GM21526 (cell line): ENCODE results near the gene PLXNA2.

ENCODE experiments used
- ATAC-seq: cut with Tn5 transposase; IDR thresholded peaks from one replicate; pipeline ENCODE4 v1.9.1; 2021; ENCODE audit warnings: moderate library complexity; ENCODE audit not compliant: unreplicated experiment, low FRiP score

Gene PLXNA2, protein sequence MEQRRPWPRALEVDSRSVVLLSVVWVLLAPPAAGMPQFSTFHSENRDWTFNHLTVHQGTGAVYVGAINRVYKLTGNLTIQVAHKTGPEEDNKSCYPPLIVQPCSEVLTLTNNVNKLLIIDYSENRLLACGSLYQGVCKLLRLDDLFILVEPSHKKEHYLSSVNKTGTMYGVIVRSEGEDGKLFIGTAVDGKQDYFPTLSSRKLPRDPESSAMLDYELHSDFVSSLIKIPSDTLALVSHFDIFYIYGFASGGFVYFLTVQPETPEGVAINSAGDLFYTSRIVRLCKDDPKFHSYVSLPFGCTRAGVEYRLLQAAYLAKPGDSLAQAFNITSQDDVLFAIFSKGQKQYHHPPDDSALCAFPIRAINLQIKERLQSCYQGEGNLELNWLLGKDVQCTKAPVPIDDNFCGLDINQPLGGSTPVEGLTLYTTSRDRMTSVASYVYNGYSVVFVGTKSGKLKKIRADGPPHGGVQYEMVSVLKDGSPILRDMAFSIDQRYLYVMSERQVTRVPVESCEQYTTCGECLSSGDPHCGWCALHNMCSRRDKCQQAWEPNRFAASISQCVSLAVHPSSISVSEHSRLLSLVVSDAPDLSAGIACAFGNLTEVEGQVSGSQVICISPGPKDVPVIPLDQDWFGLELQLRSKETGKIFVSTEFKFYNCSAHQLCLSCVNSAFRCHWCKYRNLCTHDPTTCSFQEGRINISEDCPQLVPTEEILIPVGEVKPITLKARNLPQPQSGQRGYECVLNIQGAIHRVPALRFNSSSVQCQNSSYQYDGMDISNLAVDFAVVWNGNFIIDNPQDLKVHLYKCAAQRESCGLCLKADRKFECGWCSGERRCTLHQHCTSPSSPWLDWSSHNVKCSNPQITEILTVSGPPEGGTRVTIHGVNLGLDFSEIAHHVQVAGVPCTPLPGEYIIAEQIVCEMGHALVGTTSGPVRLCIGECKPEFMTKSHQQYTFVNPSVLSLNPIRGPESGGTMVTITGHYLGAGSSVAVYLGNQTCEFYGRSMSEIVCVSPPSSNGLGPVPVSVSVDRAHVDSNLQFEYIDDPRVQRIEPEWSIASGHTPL (N-terminal part only)

DNA sequence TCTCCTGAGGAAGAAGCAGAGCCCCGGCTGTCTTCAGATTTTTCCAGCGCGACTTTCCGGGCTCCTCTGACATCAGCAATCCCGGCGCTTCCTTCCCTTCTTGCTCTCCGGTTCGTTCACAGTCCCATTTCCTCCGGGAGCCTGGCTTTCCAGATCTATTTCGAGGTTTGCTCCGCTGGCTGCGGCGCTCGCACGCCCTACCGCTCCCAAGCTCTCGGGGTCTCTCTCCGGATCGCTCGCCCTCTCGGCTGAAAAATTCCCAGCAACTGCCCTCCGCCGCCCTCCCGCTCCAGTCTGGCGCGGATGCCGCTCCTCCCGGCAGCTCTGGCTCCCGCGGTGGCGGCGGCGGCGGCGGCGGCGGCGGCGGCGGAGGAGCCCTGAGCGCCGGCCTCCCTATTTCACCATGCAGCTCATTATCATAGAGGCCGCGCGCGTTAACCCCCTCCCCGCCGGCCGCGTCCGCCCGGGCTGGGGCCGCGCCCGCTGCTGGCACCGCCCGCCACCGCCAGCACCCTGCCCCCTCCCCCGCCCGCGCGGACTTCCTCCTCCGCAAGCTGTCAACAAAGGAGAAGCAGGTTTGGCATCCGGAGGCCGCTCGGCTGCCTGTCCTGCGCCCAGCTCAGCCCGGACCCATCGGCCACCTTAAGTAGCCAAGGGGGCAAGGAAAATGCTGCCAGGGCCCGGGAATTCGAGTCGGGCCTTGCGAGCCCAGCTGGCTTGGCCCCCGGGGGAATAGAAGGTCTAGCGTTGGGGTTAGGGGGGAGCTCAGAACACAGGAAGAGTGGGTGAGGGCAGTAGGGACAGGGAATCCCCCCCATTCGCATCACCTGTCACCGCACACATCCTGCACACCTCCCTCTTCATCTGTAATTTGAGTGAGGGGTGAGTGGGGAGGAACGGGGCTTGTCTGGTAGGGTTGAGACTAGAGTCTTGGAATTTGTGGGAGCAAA, at the start of gene PLXNA2:
Gene PLXNA2 (minus strand): TSS at position 418 of the 950 bp plus-strand sequence. CDS start 26,462 bp downstream, outside the sequence.
- no peak for ATAC-seq

DNA sequence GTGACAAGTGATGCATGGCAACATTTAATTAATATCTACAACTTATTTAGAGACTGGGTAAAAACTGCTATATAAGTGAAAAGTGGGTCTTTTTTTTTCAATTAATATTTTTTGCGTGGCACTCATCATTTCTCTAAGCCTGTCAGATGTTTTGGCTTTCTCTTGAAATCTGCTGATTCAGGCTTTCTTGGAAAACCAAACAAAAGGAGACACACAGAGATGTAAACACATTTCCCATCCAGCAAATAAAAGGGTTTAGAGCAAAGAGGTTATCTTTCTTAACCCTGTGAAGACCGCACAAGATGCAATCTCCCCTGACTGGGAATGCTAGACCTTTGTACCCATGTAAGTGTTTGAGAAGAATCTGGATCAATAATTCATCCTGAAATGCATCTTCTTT, 48.7 kb upstream of the PLXNA2 start:
- ATAC-seq: no peak

DNA sequence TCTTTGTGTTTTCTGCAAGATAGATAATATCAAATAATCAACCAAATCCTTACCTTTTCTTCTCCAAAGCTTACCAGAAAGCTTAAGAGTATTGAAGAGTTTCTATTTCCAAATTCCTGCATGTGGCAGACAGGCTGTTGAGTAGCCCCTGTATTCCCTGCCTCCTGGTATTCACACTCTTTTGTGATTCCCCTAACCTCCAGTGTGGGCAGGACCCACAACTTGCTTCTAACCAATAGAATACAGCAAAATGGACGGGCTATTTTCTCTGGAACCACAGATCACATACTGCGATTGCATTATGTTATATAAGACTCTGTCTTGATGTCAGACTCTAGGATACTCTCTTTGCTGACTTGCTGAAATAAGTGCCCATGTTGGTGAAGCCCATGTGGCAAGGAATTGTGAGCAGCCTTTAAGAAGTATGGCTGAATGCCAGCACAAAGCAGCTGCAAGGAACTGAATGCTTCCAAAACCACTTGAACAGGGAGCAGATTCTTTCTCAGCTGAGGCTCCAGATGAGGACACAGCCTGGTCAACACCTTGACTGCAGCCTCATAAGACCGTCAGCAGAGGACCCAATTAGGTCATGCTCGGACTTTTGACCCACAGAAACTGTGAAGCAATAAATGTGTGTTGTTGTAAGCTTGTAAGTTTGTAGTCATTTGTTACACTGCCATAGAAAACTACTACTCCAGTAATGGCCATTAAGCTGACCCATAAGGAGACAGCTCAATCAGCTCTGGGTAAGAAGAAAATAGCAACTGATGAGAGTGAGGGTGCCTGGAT, 47.9 kb upstream of the PLXNA2 start:
- ATAC-seq: no peak

DNA sequence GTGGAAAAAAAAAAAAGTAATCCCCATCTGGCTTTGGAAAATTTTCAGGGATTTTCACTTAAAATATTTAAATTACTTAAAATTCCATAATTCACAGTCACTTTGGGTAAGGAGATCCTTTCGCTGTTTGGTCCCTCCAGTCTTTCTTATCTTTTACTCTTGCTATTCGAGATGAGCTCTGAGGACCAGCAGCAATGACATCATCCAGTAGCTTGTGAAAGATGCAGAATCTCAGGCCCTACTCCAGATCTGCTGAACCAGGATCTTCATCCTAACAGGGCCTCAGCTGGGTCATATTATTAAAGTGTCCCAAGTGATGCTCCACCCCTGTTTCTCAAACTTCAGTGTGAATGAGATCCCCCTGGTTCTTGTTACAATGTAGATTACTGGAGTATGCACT, 46.9 kb upstream of the PLXNA2 start:
- ATAC-seq: no peak

DNA sequence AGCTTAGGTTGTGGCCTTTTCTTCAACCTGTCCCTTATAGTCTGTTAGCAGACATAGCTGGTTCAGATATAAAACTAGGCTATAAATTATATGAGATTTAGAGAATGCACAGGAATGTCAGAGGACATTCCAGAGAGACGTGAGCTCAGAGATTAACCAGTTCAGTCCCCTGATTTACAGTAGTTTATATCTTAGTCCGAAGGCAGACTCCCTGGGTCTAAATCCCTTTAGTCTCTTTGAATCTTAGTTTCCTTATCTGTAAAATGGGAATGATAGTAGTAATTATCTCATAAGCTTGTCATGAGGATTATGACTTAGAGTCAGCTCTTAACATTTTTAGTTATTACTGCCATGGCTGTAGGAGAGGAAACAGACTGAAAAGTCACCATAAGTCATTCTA, 45.5 kb upstream of the PLXNA2 start:
- ATAC-seq: no peak

DNA sequence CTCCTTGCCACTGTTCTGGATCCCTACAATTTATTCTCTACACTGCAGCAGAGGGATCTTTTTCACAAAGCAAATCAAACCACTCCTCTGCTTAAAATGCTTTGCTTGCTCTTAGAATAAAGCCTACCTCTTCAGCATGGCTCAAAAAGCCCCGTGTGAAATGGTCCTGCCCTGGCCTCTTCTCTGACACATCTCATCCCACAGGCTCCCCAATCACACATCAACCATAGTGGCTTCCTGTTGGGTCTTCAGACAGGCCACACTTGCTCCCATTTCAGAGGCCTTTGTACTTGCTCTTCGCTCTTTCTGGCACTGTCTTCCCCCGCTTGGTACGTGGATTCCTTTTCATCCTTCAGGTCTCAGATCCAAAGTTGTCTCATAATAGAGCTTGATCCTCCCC, 44.3 kb upstream of the PLXNA2 start:
- no peak for ATAC-seq

DNA sequence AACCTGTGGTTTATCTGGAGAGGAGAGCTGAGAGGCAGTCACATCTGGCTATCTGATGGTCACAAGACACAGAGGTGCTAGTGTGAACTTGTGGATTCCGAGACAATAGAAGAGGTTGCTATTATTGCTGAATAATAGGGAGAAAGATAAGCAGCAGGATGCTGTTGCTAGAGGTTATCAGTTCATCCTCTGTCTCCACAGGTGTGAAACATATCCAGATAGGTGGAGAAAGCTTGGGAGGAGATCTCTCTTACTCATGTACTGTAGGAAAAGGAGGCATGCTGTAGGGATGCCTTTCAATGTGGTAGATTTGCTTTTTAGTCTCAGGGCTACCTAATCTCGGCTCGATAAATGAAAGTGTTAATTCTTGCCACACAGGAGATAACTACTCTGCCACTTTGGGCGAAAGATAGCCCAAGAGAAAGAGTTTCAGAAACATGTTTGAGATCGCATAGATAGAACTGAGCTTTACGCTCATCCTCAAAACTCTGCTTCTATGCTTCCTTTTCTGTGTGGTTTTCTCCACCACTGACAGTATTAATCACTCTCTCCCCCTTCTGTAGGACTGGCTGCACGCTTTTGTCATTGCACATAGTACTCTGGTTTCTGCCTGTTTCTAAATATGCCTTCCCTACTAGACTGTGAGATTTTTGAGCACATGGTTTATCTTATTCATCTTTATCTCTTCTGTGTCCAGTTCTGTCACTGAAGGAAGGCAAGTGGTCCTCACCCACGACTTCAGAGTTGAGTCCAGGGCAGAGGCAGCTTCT, 36.7 kb upstream of the PLXNA2 start:
- no peak for ATAC-seq

DNA sequence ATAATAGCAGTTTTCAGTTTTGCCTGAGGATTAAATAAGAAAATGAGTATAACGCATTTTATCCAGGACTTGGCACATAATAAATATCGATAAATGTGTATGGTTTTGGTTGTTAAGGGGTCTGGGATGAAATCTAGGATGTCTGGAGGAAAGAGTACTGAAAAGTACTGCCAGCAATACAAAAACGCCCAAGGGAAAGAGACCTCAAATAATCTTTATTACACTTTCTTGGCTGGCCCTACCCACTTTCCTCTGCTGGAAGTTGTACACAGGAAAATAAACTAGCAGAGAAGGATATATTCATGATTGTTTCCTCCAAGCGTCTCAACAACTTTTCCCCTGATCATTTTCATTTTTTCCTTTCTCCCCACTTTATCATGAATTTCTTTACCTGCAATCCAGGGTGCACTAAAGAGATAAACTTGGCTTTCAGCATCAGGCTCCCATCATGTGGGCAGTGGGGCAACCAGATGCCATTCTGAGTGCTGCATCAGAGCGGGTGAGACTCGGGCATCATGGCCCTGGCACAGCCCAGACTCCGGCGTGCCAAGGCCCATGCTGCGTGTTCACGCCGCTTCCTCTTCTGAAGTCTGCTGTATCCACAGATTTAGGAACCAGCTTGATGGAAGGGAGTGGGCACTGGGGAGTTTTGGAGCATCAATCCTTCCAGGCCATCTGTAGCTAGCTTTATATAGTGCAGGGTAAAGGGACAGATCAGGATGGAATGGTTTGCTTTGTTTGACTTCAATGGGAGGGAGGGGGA, 35.8 kb upstream of the PLXNA2 start:
- no peak for ATAC-seq

DNA sequence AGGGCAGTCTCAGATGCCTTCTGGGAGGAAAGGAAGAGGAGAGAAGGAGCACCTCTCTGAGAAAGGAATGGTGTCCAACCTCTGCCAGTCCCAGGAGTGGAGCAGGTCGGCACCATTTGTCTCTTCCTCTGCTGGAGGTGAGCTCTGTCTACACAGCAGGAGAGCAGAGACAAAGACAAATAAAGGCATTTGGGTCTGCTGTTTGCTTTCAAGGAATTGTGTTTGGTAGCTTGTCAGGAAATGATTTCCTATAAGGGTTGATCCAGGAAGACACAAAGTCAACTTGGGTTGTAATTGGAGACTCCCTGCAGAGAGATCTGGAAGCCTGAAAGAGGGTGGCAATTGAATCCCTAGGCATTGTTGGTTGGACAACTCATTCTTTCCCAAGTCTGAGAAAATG, 34.5 kb upstream of the PLXNA2 start:
- ATAC-seq: no peak

DNA sequence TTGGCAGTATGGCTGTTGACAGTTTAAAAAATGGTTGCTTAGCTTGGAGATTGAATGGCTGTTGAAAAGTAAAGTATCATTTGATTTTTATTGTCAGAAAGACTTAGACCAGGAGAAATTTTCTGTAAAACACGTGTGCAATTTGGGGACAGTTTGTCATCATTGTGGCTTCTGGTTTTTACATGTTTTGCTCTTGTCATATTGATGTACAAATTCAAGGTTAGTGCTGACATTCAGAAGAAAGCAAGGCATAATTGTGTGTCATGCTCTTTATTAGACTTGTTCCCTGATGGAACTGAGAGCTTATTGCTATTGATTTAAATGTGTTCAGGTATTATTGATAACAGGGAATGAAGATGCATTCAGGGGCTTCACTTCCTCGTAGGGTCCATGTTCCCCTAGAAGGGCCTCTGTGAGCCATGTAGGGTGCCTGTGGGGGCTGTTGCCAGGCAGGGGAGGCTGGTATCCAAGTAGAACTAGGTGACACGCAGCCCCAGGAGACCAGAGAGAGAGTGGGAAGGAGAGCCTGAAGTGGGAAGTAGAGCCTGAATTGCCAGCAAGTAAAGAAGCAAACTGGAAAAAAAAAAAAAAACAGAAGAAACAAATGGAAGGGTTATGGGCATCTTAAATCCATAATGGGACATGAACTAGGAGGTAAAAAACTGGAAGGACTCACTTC, 32.7 kb upstream of the PLXNA2 start:
- no peak for ATAC-seq

DNA sequence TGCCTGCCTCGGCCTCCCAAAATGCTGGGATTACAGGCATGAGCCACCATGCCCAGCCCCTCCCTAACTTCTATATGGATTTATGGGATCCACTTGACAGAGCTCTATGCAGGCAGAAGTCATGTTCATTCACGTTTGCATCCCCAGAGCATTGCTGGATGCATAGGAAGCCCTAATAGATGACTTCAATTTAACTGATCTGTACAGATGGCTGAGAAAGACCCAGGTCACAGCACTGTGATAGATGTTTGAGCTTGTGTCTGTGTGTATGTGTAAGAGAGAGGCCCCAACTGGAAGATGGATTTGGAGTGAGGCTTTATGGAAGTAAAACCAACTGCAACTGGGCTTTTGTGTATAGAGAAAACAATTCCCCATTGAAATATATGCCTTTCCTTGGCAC, 30.9 kb upstream of the PLXNA2 start:
- ATAC-seq: no peak

DNA sequence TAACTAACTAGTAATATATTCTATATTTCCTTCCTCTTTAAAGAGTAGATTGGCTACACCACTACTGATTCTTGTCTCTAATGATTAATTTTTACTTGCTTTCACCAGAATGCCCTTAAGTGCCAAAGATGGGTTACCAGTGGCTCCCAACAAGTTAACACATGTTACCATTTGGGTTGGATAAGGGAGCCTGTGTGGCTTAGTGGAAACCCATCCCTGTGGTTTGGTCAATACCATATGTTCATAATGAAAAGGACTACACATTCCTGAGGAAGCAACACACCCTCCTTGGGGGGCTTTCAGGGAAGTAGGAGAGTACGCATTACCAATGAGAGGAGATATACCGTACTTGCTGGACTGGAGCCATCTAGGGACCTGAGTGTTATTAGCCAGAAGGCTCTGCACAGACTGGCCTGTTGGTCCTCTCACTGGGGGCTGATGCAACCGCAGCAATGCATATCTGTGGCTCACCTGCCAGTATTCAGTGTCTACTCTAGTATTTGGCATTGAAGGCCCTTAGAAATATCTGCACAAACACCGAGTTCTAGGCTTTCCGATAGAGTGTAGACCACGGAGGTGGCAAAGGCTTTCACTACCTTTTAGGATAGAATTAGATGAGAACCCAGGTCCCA, 29.3 kb upstream of the PLXNA2 start:
- ATAC-seq: no peak

DNA sequence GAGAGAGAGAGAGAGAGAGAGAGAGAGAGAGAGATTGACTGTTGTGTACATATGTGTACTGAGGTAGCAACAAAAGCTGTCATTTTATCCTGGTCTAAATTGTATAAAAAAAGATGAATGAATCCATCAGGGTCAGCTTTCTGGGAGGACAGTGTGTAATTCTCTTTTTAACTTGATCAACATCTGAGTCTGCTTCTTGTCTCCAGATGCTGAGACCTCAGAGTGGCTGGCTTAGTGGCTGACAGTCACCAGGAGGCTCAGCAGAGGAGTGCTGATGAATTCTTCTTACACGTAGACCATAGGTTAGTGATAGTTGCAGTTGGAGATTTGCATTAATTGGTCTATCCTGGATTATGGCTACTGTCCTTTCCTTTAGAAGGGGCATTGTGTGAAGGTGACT, 28.5 kb upstream of the PLXNA2 start:
- ATAC-seq: no peak

DNA sequence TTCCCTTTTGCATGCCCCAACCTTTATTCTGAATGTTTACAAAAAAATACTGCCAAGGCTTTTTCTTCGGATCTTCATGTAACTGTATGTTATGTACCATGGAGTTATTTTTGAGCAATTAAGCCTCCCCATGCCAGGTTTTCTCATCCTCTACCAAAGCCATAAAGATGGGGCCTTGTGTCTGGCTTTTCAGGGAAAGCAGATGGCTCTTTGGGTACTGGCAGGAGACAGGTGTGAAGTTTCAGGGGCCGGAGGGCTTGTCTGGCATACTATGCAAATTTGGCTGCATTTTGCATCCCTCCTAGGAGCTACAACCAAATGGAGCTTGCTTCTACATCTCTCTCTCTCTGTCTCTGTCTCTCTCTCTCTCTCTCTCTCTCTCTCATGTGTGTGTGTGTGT, 28.1 kb upstream of the PLXNA2 start:
- no peak for ATAC-seq

DNA sequence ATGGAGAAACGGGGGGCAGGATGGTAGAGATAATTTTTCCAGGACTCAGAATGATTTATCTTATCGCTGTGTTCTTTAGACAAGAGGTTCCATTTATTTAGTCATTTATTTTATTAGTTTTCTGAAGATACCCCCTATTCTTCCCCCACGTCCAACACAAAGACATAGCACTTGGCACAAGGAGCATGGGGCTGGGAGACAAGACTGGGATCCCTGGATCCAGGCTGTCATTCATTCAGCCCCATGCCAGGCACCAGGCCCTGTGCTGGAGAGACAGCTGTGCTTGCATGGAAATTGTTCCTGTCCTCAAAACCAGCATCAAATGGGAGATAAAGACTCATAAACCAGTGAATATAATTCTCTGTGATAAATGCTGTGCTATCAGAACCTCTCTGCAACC, 27.1 kb upstream of the PLXNA2 start:
- no peak for ATAC-seq

DNA sequence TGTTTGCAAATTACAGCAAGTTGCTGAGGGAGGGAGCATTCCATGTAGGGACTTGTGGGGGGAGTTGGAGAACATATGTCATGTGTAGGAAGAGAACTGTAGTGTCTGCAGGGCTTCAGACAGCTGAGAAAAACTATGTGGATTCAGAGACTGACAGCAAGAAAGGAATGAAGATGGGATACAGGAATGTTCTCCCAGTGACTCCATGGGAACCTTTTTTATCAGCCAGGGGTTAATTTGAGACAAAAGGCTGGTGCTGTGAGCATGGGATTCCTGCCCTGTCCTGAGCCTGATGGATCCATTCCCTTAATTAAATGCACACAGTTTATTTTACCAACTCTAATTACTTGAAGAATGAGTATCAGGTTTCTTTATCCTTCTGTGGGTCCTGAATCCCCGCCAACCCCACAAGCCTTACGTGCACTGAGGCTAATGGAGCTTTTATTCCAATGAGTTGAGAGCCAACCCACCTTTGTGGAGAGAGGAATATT, 26.5 kb upstream of the PLXNA2 start:
- no peak for ATAC-seq

DNA sequence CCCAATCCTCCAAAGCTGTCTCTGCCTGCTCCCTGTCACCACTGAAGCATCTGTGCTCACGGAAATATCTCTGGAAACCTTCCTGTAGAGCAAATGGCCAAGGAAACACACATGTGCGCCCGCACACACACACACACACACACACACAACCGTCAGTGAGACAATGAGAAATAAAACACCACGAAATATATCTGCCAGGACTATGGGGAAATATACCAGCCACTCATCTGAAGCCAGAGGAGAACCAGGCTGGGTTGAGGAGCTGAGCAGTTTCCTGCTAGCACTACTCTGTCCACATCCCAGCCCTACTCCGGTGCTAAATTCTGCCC, 25.1 kb upstream of the PLXNA2 start:
- ATAC-seq: no peak
